Neutrophil (primary cell): ENCODE measurements around the gene RSPH6A.

ENCODE experiments used
- H3K27ac ChIP-seq: fragments of 200-600 bp; sonication (generic); 2 replicates; pipeline ENCODE4 v1.5.1; 2016; ENCODE audit warnings: mild to moderate bottlenecking, moderate library complexity
- H3K27me3 ChIP-seq: fragments of 200-600 bp; sonication (generic); 2 replicates; pipeline ENCODE4 v1.6.0; 2016; ENCODE audit warnings: mild to moderate bottlenecking
- H3K36me3 ChIP-seq: fragments of 200-600 bp; sonication (generic); 2 replicates; pipeline ENCODE4 v1.5.1; 2017
- H3K4me1 ChIP-seq, 2 experiments: fragments of 200-600 bp in 1 of 2; sonication (generic) in 1 of 2; 1 replicate in 1 of 2; 2 replicates in 1 of 2; pipeline versions ENCODE4 v1.5.1 to v1.6.1; 2013 to 2016; ENCODE audit warnings: low read depth in 1 of 2, low read length in 1 of 2, mild to moderate bottlenecking in 1 of 2, moderate library complexity in 1 of 2; ENCODE audit not compliant: control insufficient read depth in 1 of 2, insufficient read depth in 1 of 2
- H3K4me3 ChIP-seq, 2 experiments: fragments of 200-600 bp in 1 of 2; sonication (generic) in 1 of 2; 1 replicate in 1 of 2; 2 replicates in 1 of 2; pipeline ENCODE4 v1.5.1; 2013 to 2016; ENCODE audit warnings: low read depth in 1 of 2, low read length in 1 of 2, mild to moderate bottlenecking in 1 of 2, moderate library complexity in 1 of 2
- H3K9me3 ChIP-seq: fragments of 200-600 bp; sonication (generic); 2 replicates; pipeline ENCODE4 v1.5.1; 2016
- CTCF ChIP-seq: fragments of 200-600 bp; sonication (generic); IDR thresholded peaks from 2 replicates; pipeline ENCODE4 v1.5.1; 2016; ENCODE audit warnings: antibody characterized with exemption

RSPH6A gene

GRCh38 chr19:45784096-45784495 lies 31.0 kb downstream of the RSPH6A start:
- Histone ChIP-seq H3K9me3 (no peaks in the 10 kb centered on the region), H3K27me3 (peaks cover 100% of the 10 kb centered on the region), H3K36me3 (peaks cover 12% of the 10 kb centered on the region), H3K27ac (no peak overlapping the region), H3K4me1 (peaks cover 3 to 8% of the 10 kb centered on the region in 2 experiments), H3K4me3 (no peak overlapping the region)
- TF ChIP-seq CTCF, result no peak

DNA sequence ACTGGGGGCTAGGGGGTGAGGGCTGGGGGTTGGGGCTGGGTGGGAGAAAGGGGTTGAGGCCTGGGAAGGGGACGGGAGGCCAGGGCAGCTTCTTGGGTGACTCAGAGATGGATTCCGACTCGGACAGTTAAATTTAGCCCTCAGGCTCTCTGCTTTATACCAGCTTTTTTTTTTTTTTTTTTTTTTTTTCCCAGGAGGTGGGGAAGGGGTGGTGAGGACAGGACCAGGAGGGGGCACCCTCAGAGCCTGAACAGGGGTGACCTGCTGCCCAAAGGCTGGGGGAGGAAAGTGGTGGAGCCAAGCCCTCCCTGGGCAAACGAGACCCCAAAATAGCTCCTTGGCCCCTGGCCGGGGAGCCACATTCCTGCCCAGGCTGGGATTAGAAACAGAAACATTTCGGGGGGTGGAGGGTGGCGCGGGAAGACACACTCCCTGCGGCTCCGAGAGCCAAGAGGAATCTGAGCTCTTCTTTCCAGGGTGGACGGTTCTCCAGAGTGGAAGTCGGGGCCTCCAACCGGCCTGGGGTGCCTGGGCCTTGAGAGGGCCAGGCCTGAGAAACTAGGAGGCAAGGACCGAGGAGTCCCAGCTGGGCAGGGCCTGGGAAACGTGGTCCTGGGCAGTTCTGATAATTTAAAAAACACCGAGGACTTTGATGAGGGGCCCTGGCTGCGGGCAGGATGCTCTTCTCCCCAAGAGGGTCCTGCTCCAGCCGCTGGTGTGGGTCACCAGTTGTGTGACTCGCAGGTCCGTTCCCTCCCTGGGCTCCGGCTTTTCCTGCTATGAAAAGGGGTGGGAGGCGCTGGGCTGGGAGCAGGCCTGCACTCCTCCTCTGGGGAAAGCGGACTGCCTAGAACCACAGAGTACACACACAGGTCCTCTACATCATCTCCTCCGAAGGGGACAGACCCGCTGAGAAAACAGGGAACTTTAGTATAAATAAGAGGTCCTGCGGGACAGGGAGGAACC lies 32.0 kb downstream of the RSPH6A start:
- TF ChIP-seq CTCF, result no peak
- H3K9me3 ChIP-seq, result no peaks in the 10 kb centered on the region
- H3K27me3 ChIP-seq, result peaks cover 100% of the 10 kb centered on the region
- H3K4me3 ChIP-seq, result no peak overlapping the region
- peaks cover 12% of the 10 kb centered on the region for H3K36me3 ChIP-seq
- H3K4me1 ChIP-seq, result peaks cover 6 to 11% of the 10 kb centered on the region in 2 experiments
- H3K27ac ChIP-seq, result no peak overlapping the region

DNA sequence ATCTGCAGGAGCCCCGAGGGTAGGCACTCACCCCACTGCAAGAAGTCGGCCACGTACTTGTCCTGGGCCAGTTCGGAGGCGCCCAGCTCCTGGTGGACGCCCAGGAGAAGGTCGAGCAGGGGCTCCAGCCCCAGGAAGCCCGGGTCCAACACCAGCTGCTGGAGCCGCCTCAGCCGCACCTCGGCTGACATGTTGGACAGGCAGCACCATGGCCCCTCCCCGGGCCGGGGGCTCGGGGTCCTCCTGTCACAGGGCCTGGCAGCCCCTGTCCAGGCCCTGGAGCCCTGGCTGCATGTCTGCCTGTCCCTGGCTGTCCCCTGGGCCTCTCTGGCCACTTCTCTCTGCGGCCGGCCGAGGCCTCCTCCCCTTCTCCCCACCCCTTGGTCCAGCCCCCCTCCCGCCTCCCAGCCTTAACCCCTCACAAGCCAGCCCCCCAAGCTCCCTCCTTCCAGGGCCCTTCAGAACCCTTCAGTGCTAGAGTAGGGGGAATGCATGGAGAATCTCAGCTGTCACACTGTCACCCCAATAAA lies 32.9 kb downstream of the RSPH6A start, which contains the start of gene DMPK:
TSS of gene DMPK (minus strand) at position 329 of the 530 bp plus-strand sequence. CDS start at position 191, 138 bp downstream.
- H3K36me3 ChIP-seq, result peaks cover 12% of the 10 kb centered on the region
- TF ChIP-seq CTCF, result no peak
- H3K4me1 ChIP-seq, result peaks cover 6 to 11% of the 10 kb centered on the region in 2 experiments
- no peaks in the 10 kb centered on the region for H3K9me3 ChIP-seq
- no peak within 1 kb of the TSS for H3K4me3 ChIP-seq
- peaks cover 100% of the 10 kb centered on the region for H3K27me3 ChIP-seq
- H3K27ac ChIP-seq, result no peak within 1 kb of the TSS

DNA sequence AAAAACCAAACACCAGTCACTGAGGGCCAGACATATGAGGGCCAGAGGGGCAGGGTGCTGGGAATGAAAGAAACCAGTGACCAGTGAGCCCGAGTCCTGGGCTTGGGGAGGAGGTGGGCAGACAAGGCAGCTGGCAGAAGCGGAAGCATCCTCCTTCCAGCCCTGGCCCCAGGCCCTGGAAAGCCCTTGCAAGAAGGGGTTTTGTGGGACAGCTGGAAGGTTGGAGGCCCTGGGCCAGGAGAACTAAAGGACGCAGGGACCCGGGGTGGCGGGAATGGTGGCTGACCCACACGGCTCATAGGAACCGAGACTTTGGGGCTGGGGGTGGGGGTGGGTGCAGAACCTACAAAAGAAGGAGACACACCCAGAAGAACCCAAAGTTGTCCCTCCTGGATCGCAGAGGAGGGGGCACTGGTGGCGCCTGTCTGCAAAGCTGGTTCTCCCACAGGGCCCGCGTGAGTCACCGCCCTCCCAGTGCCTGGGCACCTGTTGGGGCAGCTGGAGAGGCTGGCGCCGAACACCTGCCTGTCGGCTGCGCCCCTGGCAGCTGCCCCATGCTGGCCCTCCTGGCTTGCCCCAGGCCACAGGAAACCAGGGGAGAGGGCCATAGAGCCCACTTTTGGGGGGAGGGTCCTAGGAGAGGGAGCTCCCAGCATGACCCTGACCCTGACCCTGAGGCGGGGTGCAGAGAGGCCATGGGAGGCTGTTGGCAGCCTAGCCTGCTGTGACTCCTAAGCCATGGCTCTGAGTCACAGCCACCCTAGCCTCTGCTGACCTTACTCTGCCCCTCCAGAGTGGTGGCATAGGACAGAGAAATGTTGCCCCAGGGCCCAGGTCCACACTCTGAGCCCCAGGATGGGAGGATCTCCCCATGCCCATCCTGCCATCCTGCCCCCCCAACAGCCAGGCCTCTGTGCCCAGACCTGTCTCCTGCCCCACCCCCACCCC lies 33.6 kb downstream of the RSPH6A start:
- Histone ChIP-seq H3K27ac (no peak overlapping the region), H3K4me1 (peaks cover 6 to 11% of the 10 kb centered on the region in 2 experiments), H3K9me3 (no peaks in the 10 kb centered on the region), H3K36me3 (peaks cover 11% of the 10 kb centered on the region), H3K4me3 (no peak overlapping the region), H3K27me3 (peaks cover 100% of the 10 kb centered on the region)
- no peak for TF ChIP-seq CTCF
